NCI-H82 treated with DMSO at 0.1 percent for 48 hours (cell line): Measurements from ENCODE around the gene LUZP1.
"Not testable (repeated sequence)": the region's sequence is repeated elsewhere in the genome, so short reads cannot be mapped to it uniquely, and the experiment has no call there.

Experiments used
- DNase-seq: peaks from one replicate; lab custom pipeline; 2025; ENCODE audit not compliant: unreplicated experiment; lab: John Stamatoyannopoulos, UW

LUZP1 gene

GRCh38 chr1:23188936-23189452, 20.3 kb upstream of the LUZP1 start:
- DNase-seq = not testable (repeated sequence)

DNA sequence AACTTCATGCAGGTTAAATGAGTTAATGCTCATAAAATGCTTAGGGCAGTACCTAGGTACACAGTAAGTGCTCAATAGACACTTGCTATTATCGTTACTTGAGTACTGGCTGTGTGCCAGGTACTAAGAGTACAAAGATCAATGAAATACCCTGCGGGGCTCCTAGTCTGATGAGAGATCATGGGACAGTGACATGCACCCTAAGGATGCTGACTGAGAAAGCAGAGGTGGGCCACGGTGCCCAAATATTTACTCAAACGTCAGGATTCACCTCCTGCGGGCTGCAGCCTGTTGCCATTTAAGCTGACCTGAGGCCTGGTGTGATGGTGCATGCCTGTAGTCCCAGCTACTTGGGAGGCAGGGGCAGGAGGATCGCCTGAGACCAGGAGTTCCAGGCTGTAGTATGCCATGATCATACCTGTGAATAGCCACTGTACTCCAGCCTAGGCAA, 19.8 kb upstream of the LUZP1 start:
- DNase-seq = no peak

DNA sequence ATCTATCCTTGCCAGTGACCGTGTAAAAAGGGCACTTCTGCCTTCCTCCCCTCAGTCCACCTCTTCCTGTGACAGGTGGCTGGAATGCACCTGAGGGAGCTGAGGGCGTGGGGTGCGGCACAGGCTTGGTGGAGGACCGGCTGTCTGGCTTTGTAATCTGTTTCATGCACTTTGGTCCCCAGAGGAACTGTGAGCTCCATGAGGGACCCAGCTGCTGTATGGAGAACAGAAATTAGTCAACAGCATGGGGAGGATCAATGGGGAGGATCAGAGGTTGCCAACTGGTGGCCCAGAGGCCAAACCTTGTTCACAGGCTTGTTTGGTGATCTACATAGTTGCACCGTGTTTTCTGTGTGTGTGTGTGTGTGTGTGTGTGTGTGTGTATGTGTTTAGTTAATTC, 19.0 kb upstream of the LUZP1 start:
- DNase-seq = no peak

GRCh38 chr1:23185381-23185780, 16.7 kb upstream of the LUZP1 start:
- no peak for DNase-seq

DNA sequence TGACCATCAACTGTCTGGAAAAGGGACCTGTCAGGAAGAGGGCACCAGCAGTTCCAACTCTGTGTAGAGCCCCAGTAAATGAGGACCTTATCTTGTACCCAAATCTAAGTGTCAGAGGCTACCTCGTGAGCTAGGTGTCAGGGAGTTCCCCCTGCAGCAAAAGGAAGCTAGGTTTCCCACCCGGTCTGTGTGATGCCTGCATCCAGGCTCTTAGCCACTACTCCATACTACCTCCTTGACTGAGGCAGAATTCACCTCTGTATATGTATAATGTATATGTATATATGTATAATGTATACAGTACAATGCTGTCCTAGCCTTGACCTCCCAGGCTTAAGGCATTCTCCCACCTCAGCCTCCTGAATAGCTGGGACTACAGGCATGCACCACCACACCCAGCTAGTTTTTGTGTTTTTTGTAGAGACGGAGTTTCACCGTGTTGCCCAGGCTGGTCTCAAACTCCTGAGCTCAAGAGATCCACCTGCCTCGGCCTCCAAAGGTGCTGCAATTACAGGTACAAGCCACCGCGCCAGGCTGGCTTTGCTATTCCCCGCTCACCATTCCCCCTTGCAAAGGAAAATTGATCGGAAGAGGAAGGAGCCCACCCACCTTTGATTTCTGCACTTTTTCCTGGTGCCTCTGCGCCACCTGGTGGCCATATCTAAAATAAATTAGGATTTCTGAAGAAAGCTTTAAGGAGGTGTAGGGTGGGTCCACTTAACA, 15.7 kb upstream of the LUZP1 start:
- peak; percentile 47 for DNase-seq

DNA sequence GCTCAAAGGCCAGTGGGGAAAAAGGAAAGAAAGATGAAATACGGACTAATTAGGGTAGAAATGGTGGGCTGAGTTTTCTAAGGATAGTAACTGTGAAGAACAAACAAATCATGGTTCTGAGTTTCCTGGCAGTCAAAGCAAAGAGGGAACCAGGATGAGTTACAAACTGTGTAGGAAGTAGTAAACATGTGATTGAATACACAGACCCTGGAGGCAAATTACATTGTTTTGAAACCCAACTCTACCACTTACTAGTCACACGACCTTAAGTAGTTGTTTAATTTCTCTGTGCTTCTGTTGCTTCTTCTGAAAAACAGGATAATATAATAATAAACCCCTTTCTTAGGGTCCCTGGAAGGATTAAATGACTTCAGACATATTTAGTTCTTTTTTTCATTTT, 11.2 kb upstream of the LUZP1 start:
- DNase-seq = no peak

DNA sequence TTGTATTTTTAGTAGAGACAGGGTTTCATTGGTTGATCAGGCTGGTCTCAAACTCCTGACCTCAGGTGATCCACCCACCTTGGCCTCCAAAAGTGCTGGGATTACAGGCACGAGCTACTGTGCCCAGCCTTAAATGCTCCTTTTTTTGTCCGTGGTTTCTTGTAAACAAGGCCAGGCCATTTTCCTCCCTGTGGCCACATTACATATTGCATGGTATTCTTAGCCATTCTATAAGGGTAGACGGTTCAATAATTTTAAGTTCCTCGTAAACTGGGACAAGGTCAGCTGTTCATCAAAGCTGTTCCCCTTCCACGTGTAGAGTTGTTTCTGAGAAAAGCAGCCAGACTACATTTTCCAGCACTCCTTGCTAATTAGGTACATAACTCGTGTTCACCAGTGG, 10.3 kb upstream of the LUZP1 start:
- DNase-seq = no peak

DNA sequence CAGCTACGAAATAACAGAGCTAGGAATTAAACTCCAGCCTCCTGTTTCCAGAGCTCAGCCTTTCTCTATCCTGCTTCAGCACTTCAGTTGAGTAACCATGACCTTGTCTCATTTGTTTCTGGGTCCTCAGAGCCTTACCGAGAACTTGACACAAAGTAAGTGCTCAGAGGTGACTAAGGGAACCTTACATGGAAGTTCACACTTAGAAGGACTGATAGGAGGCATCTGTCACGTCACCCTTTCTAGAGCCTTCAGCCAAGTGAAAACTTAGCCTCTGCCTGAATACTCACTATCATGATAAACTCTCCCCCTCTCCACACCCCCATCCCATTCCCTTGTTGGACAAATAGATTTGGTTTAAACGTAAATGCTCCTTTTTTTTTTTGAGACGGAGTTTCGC, 9.8 kb upstream of the LUZP1 start:
- DNase-seq = no peak

GRCh38 chr1:23177438-23178380, 9.1 kb upstream of the LUZP1 start:
- peak; percentile 15 for DNase-seq

GRCh38 chr1:23177031-23177430, 8.4 kb upstream of the LUZP1 start:
- no peak for DNase-seq

DNA sequence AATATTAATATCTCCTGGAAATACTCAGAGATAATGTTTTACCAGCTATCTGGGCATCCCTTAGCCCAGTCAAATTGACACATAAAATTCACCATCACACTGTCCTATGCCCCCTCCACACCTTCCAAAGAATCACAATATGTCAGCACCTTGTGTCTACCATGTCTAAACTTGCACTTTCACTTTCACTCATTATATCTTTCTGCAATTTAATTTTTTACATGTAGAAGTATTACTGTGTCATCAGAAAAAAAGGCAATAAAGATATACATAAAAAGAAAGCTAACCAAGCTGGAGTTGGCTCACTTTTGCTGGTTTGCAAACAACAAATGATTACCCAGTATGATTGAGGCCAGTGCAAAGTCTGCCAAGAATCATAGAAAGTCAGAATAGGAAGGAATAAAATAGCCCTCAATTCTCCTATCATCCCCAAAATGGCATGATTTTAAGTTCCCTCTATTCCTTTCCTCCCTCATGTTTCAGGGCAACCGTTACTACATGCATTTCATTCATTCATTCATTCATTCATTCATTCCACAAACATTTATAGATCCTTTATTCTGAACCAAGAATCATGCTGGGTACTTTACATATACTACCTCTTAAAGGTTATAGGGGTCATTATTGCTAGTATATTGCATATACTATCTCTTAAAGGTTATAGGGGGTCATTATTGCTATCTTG, 5.9 kb upstream of the LUZP1 start:
- no peak for DNase-seq

GRCh38 chr1:23171181-23171755, 2.6 kb upstream of the LUZP1 start:
- no peak for DNase-seq

GRCh38 chr1:23169727-23170335, 1.2 kb upstream of the LUZP1 start:
- peak; percentile 35 for DNase-seq

DNA sequence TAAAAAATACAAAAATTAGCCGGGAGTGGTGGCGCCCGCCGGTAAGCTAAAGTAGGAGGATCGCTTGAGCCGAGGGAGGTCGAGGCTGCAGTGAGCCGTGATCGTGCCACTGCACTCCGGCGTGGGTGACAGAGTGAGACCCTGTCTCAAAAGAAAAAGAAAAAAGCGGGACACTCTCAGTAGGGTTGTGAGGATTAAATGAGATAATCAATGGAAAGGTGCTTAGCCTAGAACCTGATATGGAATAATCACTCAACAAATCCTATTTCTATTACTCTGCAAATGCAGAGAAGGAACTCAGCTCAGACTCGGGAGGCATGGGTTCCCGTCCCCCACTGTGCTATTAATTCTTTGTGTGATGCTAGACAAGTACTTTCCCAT, 529 bp upstream of the LUZP1 start:
- no peak for DNase-seq

DNA sequence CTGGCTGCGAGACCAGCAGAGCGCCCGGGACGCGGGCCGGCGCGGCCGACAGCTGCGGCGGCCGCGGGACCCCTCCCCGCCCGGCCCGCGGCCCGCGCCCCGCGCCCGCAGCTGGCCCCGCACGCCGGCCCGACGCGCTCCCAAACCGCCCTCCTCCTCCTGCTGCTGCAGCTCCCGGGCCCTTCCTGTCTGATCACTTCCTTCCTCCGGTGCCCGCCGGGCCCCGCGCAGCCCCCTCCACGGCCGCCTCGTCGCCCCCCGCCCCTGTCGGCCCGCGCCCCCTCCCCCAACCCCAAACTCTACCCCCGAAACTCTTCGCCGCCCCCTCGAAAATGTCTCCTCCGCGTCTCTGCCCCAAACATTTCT, 594 bp downstream of the LUZP1 start:
- no peak for DNase-seq

GRCh38 chr1:23167353-23168078, 1.1 kb downstream of the LUZP1 start:
- DNase-seq = no peak

DNA sequence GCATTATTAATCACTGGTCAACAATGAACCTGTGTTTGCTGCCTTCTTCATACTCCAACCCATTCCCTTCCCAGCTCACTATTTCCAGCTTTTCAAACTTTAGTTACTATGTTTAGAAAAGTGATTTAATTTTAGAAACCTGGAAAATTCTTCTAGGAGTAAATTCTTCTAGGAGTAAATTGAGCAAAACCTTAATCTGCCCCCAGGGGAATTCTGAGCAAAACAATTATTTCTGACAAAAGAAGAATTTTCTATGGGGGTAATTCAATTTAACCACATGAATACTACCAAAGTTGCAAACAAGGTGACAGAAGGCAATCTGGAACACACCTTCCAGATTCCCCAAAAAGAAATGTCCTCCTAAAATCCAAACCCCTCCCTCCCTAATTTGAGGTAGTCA, 1.8 kb downstream of the LUZP1 start:
- no peak for DNase-seq

DNA sequence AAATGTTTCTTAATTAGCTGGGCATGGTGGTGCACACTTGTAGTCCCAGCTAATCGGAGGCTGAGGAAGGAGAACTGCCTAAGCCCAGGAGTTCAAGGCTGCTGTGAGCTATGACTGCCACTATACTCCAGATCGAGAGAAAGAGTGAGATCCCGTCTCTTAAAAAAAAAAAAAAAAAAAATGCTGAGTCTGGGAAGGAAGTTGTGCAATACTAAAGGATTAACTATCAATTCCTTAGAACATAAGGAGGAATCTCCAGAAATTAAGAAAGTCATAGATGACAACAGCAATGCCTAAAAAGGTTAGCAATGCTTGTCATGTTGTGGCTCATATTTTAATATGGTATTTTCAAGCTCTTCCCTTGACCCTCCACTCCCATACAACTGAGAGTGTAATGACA, 5.3 kb downstream of the LUZP1 start:
- DNase-seq = no peak

DNA sequence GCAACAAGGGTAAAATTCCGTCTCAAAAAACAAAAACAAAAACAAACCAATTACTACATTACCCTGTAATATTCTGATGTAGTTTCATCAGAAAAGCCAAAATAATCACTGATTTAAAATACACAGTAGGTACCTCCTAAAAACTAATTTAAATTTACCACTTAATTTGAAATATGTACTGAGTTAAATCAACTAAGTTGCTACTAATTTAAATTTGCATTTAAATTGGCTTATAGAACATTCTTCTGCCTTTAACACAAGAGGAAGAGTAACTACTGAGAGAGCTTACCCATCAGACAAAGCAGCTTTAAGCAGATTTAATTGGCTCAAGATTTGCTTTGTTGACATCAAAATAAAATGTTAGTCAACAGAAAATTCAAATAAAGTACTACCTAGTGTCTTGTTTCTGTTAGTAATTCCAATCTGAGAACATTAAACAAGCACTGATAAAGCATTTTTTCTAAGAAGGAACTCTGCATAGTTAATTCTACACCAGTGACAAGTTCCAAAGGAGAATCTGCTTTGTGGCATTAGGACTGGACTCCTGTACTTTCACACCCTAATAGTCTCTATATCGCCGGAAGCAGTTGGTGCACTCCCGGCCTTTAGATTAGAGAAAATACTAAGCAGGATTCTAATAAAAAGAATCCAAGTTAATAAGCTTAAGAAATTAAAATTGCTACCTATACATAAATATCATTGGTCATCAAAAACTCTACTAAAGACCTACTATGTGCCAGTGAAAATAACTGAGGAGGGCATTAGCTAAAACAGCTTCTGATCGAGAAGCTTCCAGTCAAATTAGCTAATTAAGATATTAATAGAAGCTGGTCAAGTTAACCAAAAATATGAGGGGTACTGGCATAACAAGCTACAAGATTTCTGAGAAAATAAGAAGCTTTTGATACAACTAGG, 8.4 kb downstream of the LUZP1 start:
- DNase-seq = peak; percentile 82
